ENCODE results near the gene GSN. TPM values are rescaled to one million over a fixed set of nuclear protein-coding genes. Genes with fewer than 3 reads are reported as not detected.

GSN gene
- total and polyA plus RNA-seq, 2 experiments from 2014 or later, result 268 to 310 TPM

DNA sequence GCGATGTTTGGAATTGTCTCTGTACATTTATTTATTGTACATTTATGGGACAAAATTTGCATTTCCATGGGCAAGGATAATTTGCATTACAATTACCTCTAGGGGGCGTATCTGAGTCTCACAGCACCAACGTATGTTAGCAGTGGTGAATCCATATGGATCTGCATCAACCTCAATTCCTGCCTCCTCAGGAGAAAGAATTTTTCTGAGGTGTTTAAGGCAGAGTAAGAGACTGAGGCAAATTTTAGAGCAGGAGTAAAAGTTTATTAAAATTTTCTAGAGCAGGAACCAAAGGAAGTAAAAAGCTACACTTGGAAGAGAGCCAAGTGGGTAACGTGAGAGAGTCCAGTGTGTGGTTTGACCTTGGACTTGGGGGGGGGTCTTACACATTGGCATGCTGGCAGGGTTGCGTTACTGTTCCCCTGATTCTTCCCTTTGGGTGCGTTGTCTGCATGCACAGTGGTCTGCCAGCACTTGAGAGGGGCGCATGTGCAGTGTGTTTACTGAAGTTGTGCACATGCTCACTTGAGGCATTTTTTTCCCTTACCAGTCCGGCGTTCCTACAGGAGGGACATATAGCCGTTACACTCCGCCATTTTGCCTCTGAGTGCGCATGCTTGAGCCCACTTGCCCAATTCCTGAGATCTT lies 45.3 kb upstream of the GSN start:
- Histone ChIP-seq H3K27me3 (no peaks in the 10 kb centered on the region), H3K36me3 (no peaks in the 10 kb centered on the region), H3K27ac (no peak overlapping the region), H3K9me3 (ENCODE audit: low read depth) (no peaks in the 10 kb centered on the region), H3K4me1 (ENCODE audit: low read depth) (no peaks in the 10 kb centered on the region), H3K4me3 (no peak overlapping the region)
- DNase-seq (ENCODE audit: low read depth in 1 of 2, low spot score in 1 of 2), result peak; percentile 60 to 74
- TF ChIP-seq, protein P1, sequence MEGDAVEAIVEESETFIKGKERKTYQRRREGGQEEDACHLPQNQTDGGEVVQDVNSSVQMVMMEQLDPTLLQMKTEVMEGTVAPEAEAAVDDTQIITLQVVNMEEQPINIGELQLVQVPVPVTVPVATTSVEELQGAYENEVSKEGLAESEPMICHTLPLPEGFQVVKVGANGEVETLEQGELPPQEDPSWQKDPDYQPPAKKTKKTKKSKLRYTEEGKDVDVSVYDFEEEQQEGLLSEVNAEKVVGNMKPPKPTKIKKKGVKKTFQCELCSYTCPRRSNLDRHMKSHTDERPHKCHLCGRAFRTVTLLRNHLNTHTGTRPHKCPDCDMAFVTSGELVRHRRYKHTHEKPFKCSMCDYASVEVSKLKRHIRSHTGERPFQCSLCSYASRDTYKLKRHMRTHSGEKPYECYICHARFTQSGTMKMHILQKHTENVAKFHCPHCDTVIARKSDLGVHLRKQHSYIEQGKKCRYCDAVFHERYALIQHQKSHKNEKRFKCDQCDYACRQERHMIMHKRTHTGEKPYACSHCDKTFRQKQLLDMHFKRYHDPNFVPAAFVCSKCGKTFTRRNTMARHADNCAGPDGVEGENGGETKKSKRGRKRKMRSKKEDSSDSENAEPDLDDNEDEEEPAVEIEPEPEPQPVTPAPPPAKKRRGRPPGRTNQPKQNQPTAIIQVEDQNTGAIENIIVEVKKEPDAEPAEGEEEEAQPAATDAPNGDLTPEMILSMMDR (IDR thresholded peaks at IDR 0.05; ENCODE audit: low read depth, low read length), result peak; percentile 84

DNA sequence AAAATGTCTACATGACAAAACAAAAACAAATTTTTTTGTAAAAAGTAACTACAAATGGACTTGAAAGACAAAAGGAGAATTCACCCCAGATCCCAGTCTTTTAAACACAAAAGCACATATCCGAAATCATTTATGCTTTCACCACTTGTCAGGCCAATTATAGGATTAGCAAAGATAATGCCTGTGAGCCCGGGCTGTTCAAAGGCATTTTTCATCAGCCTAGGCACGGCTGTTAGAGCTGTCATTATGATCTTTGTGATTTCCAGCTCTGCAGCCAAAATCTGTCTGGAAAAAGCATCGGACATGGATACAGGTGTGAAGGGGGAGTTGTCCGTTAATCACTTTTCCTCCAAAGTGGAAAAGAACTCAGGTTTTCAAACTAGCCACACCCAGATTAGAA lies 42.7 kb upstream of the GSN start:
- H3K36me3 ChIP-seq, result no peaks in the 10 kb centered on the region
- no peak for DNase-seq (ENCODE audit: low read depth in 1 of 2, low spot score in 1 of 2)
- TF ChIP-seq, protein P1 (IDR thresholded peaks at IDR 0.05; ENCODE audit: low read depth, low read length), result no peak
- no peak overlapping the region for H3K27ac ChIP-seq
- no peaks in the 10 kb centered on the region for H3K4me1 ChIP-seq (ENCODE audit: low read depth)
- H3K27me3 ChIP-seq, result no peaks in the 10 kb centered on the region
- H3K4me3 ChIP-seq, result no peak overlapping the region
- H3K9me3 ChIP-seq (ENCODE audit: low read depth), result no peaks in the 10 kb centered on the region

- no peaks in the 10 kb centered on the region for H3K36me3 ChIP-seq
These were observed 41.8 kb upstream of the GSN start for GRCh38 chr9:121226175-121226574.

GRCh38 chr9:121227862-121228261 lies 40.1 kb upstream of the GSN start:
- Histone ChIP-seq H3K4me1 (ENCODE audit: low read depth) (no peaks in the 10 kb centered on the region), H3K4me3 (no peak overlapping the region), H3K36me3 (no peaks in the 10 kb centered on the region), H3K27me3 (no peaks in the 10 kb centered on the region), H3K27ac (no peak overlapping the region), H3K9me3 (ENCODE audit: low read depth) (no peaks in the 10 kb centered on the region)
- TF ChIP-seq, protein P1 (IDR thresholded peaks at IDR 0.05; ENCODE audit: low read depth, low read length), result no peak
- no peak for DNase-seq (ENCODE audit: low read depth in 1 of 2, low spot score in 1 of 2)

More at GRCh38 chr9:121226175-121226574, 41.8 kb upstream of the GSN start:
- no peaks in the 10 kb centered on the region for H3K4me1 ChIP-seq (ENCODE audit: low read depth)
- no peak overlapping the region for H3K27ac ChIP-seq
- no peaks in the 10 kb centered on the region for H3K27me3 ChIP-seq
- no peaks in the 10 kb centered on the region for H3K9me3 ChIP-seq (ENCODE audit: low read depth)
- H3K4me3 ChIP-seq, result no peak overlapping the region
- TF ChIP-seq, protein P1 (IDR thresholded peaks at IDR 0.05; ENCODE audit: low read depth, low read length), result no peak
- no peak for DNase-seq (ENCODE audit: low read depth in 1 of 2, low spot score in 1 of 2)

DNA sequence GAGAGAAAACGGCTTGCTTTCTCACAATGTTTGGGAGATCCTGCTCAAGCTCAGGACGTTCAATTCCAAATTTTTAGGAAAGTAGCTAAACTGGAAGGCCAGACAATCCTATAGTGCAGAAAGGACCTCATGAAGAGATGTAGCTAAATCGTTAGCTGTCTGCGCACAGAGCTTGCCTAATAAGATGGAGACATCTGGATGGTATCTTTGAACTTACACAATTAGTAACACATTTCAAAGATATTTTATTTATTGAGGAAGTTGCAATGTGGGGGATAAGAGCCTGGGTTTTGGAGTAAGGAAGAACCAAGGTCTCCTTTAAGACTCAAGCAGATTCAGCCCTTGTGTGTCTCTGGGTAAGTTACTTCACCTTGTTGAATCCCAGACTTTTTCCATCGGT lies 37.7 kb upstream of the GSN start:
- TF ChIP-seq, protein P1 (IDR thresholded peaks at IDR 0.05; ENCODE audit: low read depth, low read length), result no peak
- Histone ChIP-seq H3K4me1 (ENCODE audit: low read depth) (no peaks in the 10 kb centered on the region), H3K27ac (no peak overlapping the region), H3K4me3 (no peak overlapping the region), H3K36me3 (no peaks in the 10 kb centered on the region), H3K27me3 (no peaks in the 10 kb centered on the region), H3K9me3 (ENCODE audit: low read depth) (no peaks in the 10 kb centered on the region)
- DNase-seq (ENCODE audit: low read depth in 1 of 2, low spot score in 1 of 2), result no peak

All from cardiac muscle cell (in vitro differentiated cells and primary cell).